GM21515 (cell line): ENCODE measurements around the gene KRTAP12-1.

Experiments
- ATAC-seq: cut with Tn5 transposase; IDR thresholded peaks from one replicate; pipeline ENCODE4 v1.9.1; 2021; ENCODE audit not compliant: unreplicated experiment

Gene KRTAP12-1

GRCh38 chr21:44711327-44712202, 29.6 kb upstream of the KRTAP12-1 start, which contains the start of gene TSPEAR:
Gene TSPEAR (minus strand): TSS chr21:44711572. CDS start chr21:44711514, 58 bp downstream.
- no peak for ATAC-seq

GRCh38 chr21:44710756-44711326, 28.9 kb upstream of the KRTAP12-1 start:
- ATAC-seq = no peak

GRCh38 chr21:44710294-44710665, 28.3 kb upstream of the KRTAP12-1 start:
- ATAC-seq = no peak

- ATAC-seq = no peak
Observed at GRCh38 chr21:44709426-44710293, 27.7 kb upstream of the KRTAP12-1 start.

- ATAC-seq = no peak
Observed at GRCh38 chr21:44708866-44709425, 27.0 kb upstream of the KRTAP12-1 start.

- ATAC-seq = no peak
Observed at GRCh38 chr21:44708213-44708865, 26.4 kb upstream of the KRTAP12-1 start.

GRCh38 chr21:44706706-44707581, 25.0 kb upstream of the KRTAP12-1 start:
- no peak for ATAC-seq

GRCh38 chr21:44706026-44706705, 24.2 kb upstream of the KRTAP12-1 start:
- ATAC-seq = no peak

- ATAC-seq = no peak
Observed at GRCh38 chr21:44704636-44705001, 22.7 kb upstream of the KRTAP12-1 start.

GRCh38 chr21:44703731-44704635, 22.0 kb upstream of the KRTAP12-1 start:
- no peak for ATAC-seq

GRCh38 chr21:44702973-44703730, 21.2 kb upstream of the KRTAP12-1 start:
- no peak for ATAC-seq

- ATAC-seq = no peak
Observed at GRCh38 chr21:44702111-44702972, 20.4 kb upstream of the KRTAP12-1 start.

GRCh38 chr21:44701541-44701940, 19.6 kb upstream of the KRTAP12-1 start:
- no peak for ATAC-seq

- no peak for ATAC-seq
Observed at GRCh38 chr21:44701023-44701400, 19.0 kb upstream of the KRTAP12-1 start.

GRCh38 chr21:44700101-44701022, 18.4 kb upstream of the KRTAP12-1 start:
- no peak for ATAC-seq
